ENCODE measurements around the gene TCERG1L.
"Not testable (repeated sequence)": the region's sequence is repeated elsewhere in the genome, so short reads cannot be mapped to it uniquely, and the experiment has no call there.

TCERG1L gene

DNA sequence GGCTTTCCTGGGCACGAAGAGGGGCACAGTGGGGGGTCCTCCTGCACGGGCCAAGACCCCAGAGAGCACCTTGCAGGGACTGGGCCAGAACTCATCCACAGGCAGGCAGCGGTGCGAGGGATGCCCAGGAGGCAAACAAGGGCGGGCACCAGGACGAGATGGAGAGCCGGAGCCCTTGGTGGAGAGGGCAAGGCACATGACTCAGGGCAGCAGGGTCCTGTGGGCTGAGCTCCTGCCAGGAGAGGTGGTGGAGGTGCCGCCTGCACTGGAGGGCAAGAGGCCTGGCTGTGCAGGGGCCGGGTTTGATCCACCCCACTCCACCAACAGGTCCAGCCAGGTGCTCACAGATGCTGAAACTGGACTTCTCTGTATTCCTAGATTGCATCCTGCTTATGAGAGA is 170.9 kb downstream of the TCERG1L start:
- DNase-seq, result no peak

DNA sequence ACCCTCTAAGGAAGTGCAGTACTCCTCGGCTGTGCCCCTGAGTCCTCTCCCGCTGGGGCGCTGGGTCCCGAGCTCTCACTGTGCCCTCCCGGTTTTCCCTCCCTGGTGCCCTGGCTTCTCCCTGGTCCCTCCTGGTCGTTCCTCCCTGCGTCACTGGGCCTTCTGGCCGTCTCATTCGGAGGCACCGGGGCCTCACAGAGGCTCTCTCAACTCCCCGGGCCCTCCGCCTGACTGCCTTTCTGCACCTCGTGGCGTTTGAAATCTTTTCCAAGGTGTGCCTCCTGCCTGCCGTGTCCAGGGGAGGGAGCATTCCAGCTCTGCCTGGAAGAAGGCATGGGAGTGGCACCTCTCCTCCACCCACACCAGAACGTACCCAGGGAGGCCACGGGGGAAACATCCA is 174.3 kb downstream of the TCERG1L start:
- DNase-seq, result no peak

DNA sequence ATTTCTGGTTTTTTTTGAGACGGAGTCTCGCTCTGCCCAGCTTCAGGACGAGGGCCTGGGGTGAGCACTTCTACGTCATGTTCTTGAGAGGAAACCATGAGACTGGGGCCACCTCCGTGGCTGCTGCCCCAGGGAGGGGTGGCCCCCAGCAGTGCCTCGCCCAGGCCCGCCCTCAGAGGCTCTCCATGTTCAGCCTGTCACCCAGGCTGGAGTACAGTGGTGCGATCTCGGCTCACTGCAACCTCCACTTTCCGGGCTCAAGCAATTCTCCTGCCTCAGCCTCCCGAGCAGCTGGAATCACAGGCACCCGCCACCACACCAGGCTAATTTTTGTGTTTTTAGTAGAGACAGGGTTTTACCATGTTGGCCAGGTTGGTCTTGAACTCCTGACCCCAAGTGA is 175.2 kb downstream of the TCERG1L start:
- DNase-seq, result not testable (repeated sequence)

DNA sequence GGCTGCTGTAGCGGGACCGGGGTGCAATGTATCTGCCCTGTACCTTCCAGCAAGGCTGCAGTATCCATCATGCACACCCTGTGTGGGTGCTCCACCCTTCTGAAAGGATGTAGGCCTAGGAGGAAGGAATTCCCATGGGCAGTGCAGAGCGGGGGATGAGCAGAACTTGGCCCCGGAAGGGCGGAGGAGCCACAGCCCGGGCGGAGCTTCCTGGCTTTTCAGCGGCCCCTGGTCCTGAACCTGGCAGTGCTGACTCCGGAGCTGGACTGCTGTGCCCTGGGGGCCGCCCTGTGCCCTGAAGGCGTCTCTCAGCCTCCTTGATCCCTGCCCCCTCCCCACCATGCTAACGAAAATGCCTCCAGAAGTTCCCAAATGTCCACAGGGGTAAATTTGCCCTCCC is 175.8 kb downstream of the TCERG1L start:
- DNase-seq, result no peak

DNA sequence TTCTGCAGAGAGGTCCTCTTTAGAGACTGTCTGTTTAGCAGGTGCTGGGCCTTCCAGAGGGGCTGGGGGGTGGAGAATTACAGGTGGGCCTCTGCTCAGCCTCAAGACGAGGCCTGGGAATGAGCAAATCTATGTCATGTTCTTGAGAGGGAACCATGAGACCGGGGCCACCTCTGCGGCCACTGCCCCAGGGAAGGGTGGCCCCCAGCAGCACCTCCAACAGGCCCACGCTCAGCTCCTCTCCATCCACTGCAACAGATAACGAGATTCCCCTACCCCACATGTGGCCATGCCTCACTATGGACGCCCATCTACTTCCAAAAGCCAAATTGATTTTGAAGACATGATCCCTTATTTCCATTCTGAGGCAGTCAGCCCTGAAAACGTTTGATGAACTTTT is 176.9 kb downstream of the TCERG1L start:
- DNase-seq, result no peak

DNA sequence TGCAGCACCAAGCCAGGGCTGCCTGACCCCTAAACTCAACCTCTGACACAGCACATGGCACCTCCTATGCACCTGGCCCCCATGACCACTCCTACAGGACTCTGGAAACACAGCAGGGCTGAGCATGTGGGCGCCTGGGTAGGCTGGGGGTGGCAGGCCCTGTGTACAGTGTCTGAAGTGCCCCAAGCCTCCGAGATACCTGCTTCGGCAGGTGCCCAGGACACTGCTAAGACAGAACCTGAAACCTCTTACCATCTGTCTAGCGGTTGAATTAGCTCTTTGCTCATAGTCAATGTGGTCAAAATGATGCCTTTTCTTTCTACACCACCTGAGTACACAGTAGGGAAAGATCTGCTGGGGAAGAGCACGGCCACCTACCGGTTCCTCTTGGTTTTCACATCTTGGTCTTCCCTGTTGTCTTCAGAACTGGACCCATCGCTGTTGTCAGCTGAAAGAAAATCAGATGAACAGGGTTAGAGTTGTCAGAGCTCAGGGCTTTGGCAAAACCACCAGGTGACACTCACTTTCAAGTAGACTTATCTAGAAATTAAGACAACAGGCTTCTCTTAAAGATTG is 177.4 kb downstream of the TCERG1L start:
- no peak for DNase-seq

DNA sequence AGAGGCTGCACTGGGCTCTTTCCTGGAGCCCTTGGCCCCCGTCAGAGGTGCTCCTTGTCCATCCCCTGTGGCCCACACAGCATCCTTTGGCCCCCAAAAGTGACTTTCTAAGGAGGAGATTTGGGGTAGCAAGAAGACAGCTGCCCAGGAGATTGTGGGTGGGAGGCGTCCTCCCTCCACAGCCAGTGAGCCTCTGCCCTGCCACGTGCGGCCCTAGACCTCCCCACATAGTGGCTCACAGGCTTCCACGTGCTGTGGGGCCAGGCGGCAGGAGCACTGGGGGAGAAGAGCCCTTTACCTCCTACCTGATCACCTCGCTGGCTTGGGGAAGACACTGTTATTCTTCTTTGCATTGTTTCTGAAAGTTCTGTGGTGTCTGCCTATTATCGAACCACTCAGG is 178.8 kb downstream of the TCERG1L start:
- no peak for DNase-seq

DNA sequence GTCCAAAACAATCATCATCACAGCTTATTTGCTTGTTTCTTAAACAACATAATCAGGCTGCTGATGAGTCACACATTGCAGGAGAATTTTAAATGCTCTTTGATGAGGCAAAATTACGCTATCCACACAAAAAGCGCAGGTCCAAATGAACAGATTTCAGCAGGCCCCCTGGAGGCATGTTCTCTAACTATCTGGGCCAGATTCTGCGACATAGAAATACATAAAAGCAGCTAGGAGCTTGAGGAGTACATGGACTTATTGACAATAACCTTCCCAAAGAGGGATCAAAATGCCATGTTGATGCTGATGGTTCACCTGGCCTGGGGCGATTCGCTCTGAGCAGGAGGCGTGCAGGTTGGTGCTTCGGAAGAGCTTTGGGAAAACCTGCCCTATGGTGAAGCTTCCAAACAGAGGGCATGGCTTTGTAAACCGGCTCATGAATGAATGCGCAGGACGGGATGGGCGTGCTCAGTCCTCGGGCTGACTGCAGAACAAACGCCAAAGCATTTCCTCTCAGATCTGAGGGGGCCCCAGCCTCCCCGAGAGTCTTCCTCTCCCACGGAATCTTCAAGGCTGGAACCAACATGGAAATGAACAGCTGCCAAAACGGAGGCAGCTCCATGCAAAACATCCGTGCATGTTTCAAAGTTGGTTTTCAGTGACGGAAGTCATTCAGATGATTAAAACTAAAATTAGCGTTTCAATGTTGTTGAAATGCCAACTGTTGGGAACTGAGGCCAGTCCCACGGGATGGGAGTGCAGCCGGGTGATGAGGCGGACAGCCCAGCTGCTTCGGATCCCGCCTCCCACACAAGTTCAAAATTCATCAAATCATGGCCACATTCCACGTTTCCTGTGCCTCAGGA is 179.6 kb downstream of the TCERG1L start:
- no peak for DNase-seq

DNA sequence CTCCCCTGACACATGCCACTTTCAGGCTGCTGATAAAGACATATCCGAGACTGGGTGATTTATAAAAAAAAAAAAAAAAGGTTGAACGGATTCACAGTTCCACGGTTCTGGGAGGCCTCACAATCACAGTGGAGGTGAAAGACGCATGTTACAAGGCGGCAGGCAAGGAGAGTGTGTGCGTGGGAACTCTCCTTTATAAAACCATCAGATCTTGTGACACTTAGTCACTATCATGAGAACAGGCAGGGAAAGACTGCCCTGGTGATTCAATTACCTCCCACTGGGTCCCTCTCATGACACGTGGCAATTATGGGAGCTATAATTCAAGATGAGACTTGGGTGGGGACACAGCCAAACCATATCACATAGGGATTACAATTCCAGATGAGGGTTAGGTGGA is 181.5 kb downstream of the TCERG1L start:
- DNase-seq, result no peak

DNA sequence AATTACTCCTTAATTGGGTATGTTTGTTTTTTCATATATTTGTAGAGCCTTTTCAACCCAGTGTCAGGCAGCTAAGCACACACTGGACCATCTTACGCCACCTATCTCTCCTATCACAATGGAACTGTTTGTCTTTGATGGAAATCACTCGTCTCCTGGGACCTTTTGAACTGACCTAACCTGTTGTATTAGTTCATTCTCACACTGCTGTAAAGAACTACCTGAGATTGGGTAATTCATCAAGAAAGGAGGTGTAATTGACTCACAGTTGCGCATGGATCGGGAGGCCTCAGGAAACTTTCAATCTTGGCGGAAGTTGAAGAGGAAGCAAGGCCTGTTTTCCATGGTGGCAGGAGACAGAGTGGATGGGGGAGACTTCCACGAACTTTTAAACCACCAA is 182.0 kb downstream of the TCERG1L start:
- no peak for DNase-seq

DNA sequence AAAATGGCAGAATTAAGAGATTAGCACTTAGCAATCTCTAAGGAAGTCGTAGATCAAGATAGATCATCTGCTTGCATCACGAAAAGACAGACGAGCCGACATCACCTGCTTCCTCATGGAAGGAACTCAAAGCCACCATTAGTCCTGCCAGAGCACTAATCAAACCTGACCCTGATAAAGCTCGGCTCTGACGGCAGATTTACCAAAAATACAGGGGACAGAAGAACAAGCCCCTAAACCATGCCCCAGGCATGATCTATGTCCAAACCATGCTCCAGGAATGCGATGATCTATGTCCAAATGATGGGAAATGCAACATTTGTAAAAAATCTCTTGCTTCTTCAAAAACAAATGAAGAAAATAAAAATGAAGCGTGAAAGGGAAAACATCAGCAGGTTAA is 182.8 kb downstream of the TCERG1L start:
- DNase-seq, result no peak

DNA sequence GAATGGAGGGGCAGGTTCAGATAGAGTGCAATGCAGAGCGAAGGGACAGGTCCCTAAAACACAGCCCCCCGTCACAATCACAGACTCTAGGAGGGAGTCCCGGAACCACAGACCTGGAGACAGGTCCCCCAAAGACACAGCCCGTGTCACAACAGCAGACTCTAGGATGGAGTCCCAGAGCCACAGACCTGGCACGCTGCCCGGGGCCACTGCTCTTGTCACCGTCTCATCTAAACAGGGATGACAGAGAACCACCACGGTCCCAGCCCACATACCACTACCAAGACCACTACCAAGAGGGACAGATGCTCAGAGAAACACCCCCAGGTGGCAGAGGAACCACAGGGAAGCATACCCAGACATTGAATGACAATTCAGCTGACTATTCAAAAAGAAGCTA is 183.9 kb downstream of the TCERG1L start:
- DNase-seq, result no peak

DNA sequence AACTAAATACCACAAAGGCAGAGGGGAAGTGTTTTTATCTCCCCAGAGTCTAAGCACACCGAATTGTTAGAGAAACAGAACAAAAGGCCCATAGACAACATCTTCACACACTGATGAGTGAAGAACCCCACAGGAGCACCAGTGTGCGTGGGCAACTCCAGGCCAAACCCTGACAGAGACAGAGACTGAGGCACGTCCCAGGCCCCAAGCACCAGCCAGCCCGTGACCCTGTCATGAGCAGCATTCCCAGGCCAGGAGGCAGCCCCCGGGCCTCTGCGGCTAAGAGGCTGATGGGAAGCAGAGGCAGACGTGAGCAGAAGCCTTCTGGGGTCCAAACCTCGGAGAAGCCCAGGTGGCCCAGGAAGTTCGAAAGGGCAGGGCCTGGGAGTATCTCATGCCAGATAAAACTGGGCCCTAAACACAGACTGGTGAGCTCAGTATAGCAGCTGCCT is 184.4 kb downstream of the TCERG1L start:
- no peak for DNase-seq

DNA sequence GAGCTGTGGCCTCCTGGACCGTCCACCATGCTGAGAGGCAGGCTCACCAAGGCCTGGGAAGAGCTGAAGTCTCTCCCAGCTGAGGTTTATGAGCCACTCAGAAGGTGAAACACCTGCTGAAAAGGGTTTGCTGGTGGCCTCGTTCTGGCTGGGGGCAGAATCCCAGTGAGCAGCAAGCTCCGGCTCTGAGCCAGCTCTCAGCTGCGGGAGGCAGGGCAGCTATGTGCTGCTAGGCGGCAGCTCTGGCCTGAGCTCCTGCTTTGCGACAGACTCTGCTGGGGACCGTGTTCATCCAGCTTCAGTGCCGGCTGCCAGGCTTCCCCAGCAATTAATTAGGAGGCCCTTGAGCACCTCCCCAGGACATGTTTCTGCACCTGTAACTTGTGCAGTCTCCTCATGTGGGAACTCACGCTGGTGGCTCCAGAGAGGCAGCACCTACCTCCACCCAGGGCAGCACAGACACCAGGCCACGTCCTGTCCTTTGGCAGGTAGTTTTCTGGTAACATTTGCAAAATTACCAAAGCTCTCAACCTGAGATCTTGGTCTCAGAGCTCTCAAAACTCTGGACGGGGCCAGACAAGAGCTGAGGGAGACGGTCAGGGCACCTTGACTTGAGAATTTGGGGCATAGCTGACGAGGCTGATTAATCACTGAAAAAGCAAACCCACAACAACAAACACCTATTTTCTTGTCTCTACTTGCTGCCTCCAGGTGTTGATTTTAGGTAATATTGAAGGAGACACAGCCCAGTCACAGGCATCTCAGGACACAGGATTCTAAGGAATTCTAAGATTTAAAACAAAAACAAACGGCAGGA is 185.0 kb downstream of the TCERG1L start:
- no peak for DNase-seq

DNA sequence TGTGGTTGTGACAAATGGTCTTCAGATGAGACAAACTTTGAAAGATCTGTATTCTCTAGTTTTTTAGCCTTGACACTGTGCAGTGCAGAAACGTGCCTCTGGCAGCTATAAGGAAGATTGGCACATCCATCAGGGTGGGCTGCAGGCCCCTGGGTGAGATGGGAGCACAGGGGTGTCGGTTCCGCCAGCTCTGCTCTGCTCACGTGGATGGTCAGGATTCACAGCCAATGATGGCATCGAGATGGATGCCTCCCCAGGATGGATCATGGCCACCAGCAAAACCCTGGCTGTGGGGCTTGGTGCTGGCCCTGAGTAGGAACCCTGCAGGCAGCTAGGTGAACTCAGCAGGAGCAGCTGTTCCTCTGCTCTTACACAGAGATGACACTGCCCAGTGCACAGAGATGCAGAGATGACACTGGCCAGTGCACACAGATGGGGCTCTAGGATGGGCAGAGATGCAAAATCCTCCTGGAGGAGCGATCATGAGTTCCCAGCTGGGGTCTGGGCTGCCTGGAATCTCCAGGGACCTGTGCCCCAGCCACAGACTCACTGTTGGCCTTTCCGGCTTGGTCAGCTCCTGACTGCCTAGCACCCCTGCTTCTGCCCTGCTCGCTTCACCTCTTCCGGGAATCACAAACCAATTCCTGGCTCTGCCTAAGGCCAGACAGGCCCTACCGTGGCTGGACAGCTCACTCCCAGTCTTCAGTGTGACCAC is 185.9 kb downstream of the TCERG1L start:
- DNase-seq, result no peak

DNA sequence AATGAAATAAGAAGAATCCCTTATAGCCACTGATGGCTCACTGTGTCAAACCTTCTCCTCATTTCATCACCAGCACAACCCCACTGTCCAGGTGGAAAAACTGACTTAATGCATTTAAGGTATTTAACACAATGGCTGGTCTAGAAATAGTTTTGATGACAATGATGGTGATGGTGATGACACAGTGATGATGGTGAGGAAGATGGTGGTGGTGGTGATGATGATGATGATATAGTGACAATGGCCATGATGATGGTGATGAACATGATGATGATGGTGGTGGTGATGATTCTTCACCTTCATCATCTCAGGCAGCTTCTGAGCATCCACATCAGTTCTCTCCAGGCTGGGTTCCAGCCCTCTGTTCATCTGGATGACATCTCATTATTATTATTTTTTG is 186.6 kb downstream of the TCERG1L start:
- no peak for DNase-seq

DNA sequence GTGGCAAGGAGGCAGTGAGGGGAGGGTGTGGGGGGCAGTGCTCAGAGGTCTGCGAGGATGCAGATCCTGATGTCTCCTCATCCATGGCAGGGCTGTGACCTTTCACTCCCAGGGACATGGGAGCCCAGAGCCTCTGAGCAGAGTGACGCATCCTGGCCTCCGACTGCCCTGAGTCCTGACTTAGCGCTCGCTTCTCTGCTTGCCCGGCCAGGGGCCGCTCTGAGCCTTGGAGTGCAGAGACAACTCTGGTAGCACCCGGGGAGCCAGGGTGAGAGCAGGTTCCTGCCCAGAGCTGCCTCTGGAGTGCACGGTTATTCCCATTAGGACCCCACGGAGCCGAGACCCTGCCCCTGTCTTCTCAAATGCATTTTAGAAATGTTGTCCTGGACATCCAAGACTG is 188.0 kb downstream of the TCERG1L start:
- no peak for DNase-seq

DNA sequence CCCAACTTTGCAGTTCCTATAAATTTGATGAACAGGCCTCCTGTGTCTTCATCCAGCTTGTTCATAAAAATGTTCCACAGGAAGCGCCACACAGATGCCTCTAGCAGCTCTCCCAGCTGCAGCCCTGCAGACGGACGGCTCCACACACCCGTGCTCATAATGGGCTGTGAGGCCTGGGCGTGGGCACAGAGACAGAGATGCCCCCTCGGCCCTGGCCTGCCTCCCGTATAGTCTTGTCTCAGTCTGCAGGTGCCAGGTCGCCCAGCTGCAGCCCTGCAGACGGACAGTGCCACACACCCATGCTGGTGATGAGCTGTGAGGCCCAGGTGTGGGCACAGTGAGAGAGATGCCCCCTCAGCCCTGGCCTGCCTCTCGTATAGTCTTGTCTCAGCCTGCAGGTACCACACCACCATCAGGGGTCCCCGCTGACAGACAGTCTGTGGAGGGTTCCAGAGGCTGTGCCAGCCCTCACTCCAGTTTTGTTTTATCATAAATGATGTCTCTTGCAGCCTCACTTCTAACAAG is 189.9 kb downstream of the TCERG1L start:
- DNase-seq, result no peak

DNA sequence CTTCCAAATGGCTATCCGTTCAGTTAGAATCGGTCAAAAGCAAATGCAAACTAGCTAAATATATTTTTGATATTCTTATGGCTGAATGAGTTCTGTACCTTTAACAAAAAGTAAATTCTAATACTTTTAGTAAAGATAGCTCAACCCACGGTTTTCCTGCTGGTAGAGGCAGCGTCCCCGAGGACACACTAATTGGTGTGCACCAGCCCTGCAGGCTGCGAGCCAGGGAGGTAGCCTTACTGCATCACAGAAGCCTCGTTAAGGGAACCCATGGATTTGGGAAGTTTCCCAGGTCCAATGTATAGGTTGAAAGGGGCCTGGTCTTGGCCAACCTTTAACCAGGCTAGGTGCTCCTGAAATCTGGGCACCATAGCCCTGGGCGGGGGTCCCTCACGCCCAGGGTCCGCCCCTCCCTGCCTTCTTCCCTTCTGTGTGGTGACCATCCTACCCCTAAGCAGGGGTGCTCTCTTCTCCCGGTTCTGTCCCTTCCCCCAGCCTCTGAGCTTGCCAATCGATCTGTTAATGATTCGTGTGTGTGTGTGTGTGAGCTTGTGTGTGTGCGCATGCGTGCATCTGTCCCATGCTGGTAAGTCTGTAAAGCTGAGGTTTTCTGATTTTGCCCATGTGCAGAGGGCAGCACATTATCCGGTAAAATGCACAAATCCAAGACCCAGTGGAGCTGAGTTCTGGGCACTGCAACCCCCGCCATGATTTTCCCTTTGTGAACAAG is 191.7 kb downstream of the TCERG1L start:
- no peak for DNase-seq

DNA sequence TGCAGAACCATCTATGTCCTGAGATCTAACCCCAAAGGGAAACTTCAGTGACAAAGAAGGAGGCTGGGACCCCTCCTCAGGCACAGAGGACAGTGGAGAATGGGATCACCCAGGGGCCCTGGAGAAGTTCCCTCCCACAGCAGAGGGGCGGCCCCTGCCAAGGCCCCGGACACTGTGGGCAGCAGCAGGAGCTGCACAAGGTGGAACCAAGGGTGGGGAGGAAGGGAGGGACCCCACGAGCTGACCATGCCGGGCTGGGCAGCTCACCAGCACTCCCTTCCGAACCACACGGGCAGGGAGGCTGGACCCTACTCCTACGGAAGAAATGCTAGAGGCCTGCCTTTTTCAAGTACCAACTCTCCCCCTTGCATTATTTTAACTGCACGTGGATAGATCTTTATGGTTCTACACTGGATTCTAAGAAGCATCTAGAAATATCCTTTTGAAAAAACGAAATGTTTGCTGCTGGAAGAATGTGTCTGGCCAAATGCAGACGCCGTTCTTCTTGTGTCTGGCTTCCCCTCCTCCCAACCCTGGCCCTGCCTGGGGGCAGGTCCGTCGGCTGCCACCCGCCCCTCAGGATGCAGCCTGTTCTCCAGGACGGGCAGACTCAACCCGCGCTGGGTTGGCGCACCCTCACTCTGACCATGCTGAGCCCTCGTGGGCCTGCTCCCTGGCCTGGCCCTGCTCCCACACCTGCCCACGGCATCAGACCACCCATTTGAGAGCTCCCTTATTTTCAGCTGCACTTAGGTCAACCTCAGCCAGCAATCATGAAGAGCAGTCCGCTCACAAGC is 193.9 kb downstream of the TCERG1L start:
- DNase-seq, result no peak

DNA sequence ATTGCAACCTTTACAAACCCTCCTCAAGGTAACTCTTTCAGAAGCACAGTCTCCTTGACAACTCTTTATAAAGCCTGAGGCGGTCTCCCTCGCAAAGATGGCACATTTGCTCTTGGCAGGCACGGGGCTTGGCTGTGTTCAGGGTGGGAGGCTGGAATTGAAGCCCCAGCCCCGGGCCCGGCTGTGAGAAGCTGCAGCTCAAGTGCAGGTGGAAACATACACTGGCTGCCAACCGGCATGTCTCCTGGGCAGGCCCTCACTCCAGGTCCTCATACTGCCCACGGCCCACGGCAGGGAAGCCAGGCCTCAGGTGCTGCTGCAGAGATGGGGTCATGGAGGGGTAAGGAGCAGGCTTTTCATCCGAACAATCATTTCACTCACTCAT is 194.5 kb downstream of the TCERG1L start:
- no peak for DNase-seq
